Measurements from ENCODE around the gene KCNN1. TPM values are rescaled to one million over a fixed set of nuclear protein-coding genes. Genes with fewer than 3 reads are reported as not detected.

The KCNN1 gene
- total and polyA plus RNA-seq, 9 of the 15 experiments (the other 6 are each of a cell fraction or from before 2014, with no cell fraction given) = 0.01 to 6.2 (median 0.72) TPM

DNA sequence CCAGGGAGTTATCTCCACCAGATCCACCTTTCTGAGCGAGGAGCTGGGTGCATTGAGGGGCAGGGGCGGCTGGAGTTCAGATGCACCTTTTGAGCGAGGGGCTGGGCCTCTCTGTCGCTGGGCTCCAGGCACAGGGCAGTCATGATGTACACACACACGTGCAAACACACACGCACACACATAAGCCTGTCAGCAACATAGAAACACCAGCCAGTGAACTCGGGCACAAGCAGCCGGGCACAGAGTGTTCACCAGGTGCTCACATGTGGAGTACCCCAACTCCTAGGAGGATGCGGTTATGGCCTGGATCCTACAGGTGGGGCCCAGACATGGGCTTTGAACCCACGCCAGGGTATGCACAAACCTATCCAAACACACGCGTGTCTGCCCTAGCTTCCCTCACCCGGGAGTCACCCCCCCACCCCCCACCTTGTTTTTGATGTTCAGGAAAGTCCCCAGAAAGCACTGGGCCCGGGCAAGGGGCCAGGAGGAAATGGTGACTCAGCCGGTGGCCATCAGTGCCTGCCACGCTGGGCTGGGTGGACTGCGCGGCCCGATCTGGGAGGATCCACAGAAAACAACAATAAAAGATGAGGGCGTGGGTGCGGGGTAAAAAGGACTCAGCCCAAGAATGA, 54.3 kb downstream of the KCNN1 start (continued):
- TF ChIP-seq L3MBTL2 (IDR thresholded peaks at IDR 0.05) (no peak), ZNF764 (CRISPR knock-in tag; IDR thresholded peaks at IDR 0.05; ENCODE audit: low read depth) (no peak), FOXM1 (IDR thresholded peaks at IDR 0.05; ENCODE audit: low read depth) (no peak), FOXM1 (CRISPR knock-in tag; IDR thresholded peaks at IDR 0.05; ENCODE audit: low read depth) (no peak), CREB1 (IDR thresholded peaks at IDR 0.05) (no peak), CREB1 (CRISPR knock-in tag; IDR thresholded peaks at IDR 0.05) (no peak), ZKSCAN8 (CRISPR knock-in tag; IDR thresholded peaks at IDR 0.05) (no peak), SRSF3 (IDR thresholded peaks at IDR 0.05; ENCODE audit: insufficient read depth, low read length) (no peak), BMI1 (IDR thresholded peaks at IDR 0.05; ENCODE audit: low read length) (no peak)
- TF ChIP-seq, protein P1, sequence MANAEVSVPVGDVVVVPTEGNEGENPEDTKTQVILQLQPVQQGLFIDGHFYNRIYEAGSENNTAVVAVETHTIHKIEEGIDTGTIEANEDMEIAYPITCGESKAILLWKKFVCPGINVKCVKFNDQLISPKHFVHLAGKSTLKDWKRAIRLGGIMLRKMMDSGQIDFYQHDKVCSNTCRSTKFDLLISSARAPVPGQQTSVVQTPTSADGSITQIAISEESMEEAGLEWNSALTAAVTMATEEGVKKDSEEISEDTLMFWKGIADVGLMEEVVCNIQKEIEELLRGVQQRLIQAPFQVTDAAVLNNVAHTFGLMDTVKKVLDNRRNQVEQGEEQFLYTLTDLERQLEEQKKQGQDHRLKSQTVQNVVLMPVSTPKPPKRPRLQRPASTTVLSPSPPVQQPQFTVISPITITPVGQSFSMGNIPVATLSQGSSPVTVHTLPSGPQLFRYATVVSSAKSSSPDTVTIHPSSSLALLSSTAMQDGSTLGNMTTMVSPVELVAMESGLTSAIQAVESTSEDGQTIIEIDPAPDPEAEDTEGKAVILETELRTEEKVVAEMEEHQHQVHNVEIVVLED (CRISPR knock-in tag; IDR thresholded peaks at IDR 0.05) = no peak
- TF ChIP-seq, protein P2, sequence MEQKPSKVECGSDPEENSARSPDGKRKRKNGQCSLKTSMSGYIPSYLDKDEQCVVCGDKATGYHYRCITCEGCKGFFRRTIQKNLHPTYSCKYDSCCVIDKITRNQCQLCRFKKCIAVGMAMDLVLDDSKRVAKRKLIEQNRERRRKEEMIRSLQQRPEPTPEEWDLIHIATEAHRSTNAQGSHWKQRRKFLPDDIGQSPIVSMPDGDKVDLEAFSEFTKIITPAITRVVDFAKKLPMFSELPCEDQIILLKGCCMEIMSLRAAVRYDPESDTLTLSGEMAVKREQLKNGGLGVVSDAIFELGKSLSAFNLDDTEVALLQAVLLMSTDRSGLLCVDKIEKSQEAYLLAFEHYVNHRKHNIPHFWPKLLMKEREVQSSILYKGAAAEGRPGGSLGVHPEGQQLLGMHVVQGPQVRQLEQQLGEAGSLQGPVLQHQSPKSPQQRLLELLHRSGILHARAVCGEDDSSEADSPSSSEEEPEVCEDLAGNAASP (IDR thresholded peaks at IDR 0.05) = no peak
- TF ChIP-seq, protein P3, sequence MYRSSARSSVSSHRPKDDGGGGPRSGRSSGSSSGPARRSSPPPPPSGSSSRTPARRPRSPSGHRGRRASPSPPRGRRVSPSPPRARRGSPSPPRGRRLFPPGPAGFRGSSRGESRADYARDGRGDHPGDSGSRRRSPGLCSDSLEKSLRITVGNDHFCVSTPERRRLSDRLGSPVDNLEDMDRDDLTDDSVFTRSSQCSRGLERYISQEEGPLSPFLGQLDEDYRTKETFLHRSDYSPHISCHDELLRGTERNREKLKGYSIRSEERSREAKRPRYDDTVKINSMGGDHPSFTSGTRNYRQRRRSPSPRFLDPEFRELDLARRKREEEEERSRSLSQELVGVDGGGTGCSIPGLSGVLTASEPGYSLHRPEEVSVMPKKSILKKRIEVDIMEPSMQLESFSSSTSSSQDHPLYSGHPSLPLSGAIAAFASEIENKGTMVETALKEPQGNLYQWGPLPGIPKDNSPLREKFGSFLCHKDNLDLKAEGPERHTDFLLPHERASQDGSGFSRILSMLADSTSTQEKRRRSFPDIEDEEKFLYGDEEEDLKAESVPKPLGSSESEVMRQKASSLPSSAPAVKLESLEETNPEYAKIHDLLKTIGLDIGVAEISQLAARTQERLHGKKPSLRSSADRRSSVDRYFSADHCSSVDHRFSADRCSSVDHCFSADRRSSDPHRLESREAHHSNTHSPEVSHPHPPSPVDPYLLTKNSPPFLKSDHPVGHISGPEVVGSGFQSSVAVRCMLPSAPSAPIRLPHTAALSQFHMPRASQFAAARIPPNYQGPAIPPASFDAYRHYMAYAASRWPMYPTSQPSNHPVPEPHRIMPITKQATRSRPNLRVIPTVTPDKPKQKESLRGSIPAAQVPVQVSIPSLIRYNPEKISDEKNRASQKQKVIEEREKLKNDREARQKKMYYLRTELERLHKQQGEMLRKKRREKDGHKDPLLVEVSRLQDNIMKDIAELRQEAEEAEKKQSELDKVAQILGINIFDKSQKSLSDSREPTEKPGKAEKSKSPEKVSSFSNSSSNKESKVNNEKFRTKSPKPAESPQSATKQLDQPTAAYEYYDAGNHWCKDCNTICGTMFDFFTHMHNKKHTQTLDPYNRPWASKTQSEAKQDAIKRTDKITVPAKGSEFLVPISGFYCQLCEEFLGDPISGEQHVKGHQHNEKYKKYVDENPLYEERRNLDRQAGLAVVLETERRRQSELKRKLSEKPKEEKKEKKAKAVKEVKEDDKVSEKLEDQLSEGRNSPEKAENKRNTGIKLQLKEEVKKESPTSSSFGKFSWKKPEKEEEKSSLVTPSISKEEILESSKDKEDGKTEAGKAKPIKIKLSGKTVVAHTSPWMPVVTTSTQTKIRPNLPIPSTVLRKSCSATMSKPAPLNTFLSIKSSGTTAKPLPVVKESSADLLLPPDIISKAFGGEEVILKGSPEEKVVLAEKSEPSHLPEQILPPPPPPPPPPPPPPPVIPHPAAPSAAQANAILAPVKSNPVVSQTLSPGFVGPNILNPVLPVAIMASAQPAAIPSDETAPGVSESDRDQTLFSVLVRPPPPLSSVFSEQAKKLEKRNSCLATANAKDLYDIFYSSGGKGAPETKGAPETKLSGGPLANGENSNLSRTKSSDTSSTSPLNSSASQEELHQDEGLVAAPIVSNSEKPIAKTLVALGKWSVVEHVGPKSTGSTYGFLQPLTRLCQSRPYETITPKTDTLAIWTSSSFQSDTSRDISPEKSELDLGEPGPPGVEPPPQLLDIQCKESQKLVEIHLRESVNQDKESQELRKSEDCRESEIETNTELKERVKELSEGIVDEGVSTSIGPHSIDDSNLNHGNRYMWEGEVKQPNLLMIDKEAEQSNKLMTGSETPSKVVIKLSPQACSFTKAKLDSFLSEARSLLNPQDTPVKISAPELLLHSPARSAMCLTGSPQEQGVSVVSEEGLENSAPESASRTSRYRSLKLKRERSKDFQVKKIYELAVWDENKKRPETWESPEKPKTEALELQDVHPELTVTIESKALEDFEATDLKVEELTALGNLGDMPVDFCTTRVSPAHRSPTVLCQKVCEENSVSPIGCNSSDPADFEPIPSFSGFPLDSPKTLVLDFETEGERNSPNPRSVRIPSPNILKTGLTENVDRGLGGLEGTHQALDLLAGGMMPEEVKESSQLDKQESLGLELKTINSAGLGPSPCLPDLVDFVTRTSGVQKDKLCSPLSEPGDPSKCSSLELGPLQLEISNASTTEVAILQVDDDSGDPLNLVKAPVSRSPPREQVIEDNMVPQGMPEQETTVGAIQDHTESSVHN (IDR thresholded peaks at IDR 0.05; ENCODE audit: borderline replicate concordance in 1 of 2, low read depth in 1 of 2) = no peak
- TF ChIP-seq, protein P4, sequence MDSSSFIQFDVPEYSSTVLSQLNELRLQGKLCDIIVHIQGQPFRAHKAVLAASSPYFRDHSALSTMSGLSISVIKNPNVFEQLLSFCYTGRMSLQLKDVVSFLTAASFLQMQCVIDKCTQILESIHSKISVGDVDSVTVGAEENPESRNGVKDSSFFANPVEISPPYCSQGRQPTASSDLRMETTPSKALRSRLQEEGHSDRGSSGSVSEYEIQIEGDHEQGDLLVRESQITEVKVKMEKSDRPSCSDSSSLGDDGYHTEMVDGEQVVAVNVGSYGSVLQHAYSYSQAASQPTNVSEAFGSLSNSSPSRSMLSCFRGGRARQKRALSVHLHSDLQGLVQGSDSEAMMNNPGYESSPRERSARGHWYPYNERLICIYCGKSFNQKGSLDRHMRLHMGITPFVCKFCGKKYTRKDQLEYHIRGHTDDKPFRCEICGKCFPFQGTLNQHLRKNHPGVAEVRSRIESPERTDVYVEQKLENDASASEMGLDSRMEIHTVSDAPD (CRISPR knock-in tag; IDR thresholded peaks at IDR 0.05) = no peak
- TF ChIP-seq, protein P5, sequence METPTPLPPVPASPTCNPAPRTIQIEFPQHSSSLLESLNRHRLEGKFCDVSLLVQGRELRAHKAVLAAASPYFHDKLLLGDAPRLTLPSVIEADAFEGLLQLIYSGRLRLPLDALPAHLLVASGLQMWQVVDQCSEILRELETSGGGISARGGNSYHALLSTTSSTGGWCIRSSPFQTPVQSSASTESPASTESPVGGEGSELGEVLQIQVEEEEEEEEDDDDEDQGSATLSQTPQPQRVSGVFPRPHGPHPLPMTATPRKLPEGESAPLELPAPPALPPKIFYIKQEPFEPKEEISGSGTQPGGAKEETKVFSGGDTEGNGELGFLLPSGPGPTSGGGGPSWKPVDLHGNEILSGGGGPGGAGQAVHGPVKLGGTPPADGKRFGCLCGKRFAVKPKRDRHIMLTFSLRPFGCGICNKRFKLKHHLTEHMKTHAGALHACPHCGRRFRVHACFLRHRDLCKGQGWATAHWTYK (CRISPR knock-in tag; IDR thresholded peaks at IDR 0.05) = no peak

Measured in K562 (cell line).